DOHH2 (cell line): Measurements from ENCODE around the gene MRPS12.

Experiments used
- EZH2phosphoT487 ChIP-seq: fragments of 200-600 bp; sonication (generic); IDR thresholded peaks from 2 replicates; pipeline ENCODE4 v1.6.1; 2017; ENCODE audit warnings: borderline replicate concordance, mild to moderate bottlenecking, antibody characterized with exemption, low read length, moderate library complexity, mixed read lengths
- TF ChIP-seq, protein P1 (sequence below): fragments of 200-600 bp; sonication (generic); IDR thresholded peaks from one replicate; pipeline ENCODE4 v1.5.1; 2014; ENCODE audit warnings: antibody characterized with exemption, mild to moderate bottlenecking, low read depth, low read length; ENCODE audit not compliant: poor library complexity, severe bottlenecking

DNA sequence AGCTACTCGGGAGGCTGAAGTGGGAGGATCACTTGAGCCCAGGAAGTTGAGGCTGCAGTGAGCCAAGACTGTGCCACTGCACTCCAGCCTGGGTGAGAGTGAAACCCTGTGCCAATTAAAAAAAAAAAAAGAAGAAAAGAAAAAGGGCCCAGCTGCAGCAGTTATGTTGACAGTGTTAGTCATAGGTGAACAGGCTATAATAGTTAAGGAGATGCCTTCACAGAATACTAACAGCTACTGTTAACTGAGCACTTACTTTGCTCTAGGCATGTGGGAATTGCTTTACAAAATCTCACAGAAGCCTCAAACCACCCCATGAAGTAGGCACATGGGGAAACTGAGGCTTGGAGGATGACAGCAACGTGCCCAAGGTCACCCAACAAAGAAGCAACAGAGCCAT, 40.9 kb downstream of the MRPS12 start:
- TF ChIP-seq, protein P1, sequence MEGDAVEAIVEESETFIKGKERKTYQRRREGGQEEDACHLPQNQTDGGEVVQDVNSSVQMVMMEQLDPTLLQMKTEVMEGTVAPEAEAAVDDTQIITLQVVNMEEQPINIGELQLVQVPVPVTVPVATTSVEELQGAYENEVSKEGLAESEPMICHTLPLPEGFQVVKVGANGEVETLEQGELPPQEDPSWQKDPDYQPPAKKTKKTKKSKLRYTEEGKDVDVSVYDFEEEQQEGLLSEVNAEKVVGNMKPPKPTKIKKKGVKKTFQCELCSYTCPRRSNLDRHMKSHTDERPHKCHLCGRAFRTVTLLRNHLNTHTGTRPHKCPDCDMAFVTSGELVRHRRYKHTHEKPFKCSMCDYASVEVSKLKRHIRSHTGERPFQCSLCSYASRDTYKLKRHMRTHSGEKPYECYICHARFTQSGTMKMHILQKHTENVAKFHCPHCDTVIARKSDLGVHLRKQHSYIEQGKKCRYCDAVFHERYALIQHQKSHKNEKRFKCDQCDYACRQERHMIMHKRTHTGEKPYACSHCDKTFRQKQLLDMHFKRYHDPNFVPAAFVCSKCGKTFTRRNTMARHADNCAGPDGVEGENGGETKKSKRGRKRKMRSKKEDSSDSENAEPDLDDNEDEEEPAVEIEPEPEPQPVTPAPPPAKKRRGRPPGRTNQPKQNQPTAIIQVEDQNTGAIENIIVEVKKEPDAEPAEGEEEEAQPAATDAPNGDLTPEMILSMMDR, result no peak
- no peak for TF ChIP-seq EZH2phosphoT487
